ENCODE results near the gene SLC46A3.
"Not testable (repeated sequence)": the region's sequence is repeated elsewhere in the genome, so short reads cannot be mapped to it uniquely, and the experiment has no call there.

SLC46A3 gene

GRCh38 chr13:28735481-28736029, 16.8 kb upstream of the SLC46A3 start:
- DNase-seq (ENCODE audit: insufficient read length, low spot score): no peak
- no peak for FAIRE-seq

- DNase-seq (ENCODE audit: insufficient read length, low spot score) (no peak), FAIRE-seq (no peak)
Measured at GRCh38 chr13:28734906-28735305, 16.1 kb upstream of the SLC46A3 start.

GRCh38 chr13:28730762-28731161, 12.0 kb upstream of the SLC46A3 start:
- FAIRE-seq: no peak

DNA sequence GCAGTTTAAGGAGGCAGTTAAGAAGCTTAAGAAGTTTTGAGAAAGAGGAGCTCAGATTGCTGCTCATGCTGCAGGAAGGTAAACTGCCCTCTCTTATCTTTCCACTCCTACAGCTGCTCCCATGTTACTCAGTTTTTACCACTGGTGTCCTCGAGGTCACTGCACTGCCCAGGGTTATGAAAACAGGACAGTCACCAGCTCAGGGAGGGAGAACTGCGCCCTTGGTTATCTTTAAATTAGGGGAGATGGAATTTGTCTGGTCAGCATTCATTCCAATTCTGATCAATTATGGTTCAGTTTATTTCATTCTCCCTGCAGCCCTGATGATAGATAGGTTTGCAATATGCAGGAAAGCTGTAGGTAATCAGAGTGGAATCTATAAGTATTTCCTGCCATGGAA, 10.8 kb upstream of the SLC46A3 start:
- FAIRE-seq (no peak), DNase-seq (ENCODE audit: insufficient read length, low spot score) (no peak)

More at GRCh38 chr13:28730762-28731161, 12.0 kb upstream of the SLC46A3 start:
- no peak for DNase-seq (ENCODE audit: insufficient read length, low spot score)

DNA sequence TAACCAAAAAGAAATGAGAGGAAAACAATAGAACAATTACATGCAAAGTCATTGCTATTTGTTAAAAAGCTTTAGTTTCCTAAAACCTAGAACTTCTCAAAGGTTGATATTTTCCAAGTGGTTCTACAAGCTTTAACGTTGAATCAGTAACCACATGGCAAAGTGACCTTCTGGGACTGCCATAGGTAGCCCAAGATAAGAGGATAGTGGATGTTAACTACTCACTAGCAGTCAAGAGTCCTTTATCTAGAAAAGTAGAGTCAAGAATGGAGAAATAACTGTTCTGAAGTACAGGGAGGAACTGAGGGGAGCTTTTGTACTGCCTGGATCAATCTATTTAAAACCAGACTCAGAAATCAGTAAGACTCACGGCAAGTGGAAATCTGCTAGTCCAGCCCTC, 9.9 kb upstream of the SLC46A3 start:
- no peak for FAIRE-seq
- no peak for DNase-seq (ENCODE audit: insufficient read length, low spot score)

DNA sequence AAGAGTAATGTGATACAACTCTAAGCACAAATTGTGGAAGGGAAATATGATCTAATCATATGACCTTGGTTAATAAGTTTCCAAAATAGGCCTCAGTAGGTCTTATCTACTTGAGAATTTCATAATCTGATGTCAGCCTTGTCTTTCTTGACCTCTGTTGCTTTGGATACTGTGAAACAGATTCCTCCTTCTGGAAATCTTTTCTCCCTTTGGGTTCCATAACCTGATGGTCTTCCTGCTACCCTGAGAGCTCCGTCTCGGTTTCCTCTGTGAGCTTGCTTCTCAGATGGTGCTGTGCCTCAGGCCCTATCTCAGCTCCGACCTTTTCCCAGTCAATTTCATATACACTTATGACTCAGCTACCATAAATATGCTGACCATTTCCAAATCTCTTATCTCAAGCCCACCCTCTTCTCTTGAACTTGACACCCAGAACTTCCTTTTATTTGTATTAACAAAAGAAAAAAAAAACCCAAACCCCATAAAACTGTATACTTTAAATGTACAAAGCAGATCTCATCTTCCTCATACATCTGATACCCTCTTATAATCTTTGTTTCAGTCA, 6.4 kb upstream of the SLC46A3 start:
- no peak for DNase-seq (ENCODE audit: insufficient read length, low spot score)
- no peak for FAIRE-seq

GRCh38 chr13:28723806-28724205, 5.0 kb upstream of the SLC46A3 start:
- DNase-seq (ENCODE audit: insufficient read length, low spot score) (no peak), FAIRE-seq (no peak)

DNA sequence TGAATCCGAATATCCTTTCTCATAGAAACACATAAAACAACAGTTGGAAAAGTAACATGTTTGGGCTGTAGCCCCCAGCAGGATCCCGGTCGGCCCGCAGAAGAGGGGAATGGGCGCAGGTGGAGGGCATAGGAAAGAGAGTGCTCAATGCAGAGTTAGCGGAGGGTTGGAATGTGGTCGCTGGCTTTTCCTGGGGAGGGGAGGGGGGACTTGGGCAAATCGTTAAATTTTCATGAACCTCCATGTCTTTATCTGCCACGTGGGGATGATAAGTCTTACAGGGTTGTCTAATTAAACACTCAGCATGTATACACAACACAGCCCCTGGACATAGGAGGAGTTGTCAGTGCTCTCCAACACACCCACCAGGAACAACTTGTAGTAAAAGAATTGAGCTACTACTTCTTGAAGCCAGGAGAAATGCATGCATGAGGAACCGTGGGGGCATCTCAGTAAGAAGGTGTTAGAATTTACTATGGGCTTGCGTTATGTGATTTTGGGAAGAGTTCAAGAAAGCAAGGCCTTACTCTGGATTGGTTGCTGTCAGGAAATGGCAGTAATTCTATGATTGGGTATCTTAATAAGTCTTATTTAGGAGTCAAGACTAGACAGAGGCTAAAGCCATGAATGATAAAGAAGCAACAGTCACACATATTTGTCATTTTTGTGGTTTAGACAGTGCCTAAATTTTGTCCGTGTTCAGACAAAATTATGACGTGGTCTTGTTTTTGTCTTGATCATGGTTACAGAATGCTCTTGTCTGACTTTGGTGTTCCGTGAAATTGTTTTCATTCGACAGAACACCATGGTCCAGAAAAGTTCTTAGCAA, 671 bp upstream of the SLC46A3 start:
- DNase-seq (ENCODE audit: insufficient read length, low spot score) (no peak), FAIRE-seq (no peak)

GRCh38 chr13:28718196-28718542, 601 bp downstream of the SLC46A3 start:
- FAIRE-seq (no peak), DNase-seq (ENCODE audit: insufficient read length, low spot score) (no peak)

GRCh38 chr13:28717170-28717569, 1.6 kb downstream of the SLC46A3 start:
- no peak for DNase-seq (ENCODE audit: insufficient read length, low spot score)
- FAIRE-seq: no peak

- FAIRE-seq (no peak), DNase-seq (ENCODE audit: insufficient read length, low spot score) (no peak)
Measured at GRCh38 chr13:28716511-28716910, 2.3 kb downstream of the SLC46A3 start.

DNA sequence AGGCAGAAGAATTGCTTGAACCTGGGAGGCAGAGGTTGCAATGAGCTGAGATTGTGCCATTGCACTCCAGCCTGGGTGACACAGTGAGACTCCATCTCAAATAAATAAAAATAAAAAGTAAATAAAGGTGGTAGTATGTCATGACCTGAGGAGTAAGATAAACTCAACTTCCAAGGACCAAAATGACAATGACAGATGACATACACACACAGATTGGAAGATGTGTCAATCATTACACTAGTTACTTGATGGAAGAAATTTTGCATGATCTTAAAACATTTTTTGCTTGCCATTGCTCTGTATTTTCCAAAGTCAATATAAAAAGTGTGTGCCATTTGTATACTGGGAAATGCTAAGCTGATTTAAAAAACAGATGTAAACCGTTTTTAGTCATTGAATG, 4.1 kb downstream of the SLC46A3 start:
- no peak for FAIRE-seq

DNA sequence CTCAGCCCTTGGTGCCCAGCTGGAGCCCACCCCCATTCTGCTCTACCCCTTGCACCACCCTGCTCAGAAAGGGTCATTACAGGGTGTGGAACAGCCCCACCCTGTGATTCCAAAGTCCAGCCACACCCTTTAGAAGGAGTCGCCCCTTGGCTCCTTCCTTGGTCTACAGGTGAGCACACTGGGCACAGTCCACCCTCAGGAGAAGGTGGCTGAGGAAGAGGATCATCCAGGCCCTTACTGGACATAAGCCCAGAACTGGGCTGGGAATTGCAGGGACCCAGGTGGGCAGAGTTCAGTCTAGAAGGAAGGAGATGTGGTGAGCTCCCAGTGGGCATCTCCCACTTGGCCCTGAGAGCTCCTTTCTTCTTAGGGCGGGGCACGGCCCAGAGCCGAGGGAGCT, 8.6 kb downstream of the SLC46A3 start:
- DNase-seq (ENCODE audit: insufficient read length, low spot score) (no peak), FAIRE-seq (no peak)

More for the DNA sequence above, 4.1 kb downstream of the SLC46A3 start:
- no peak for DNase-seq (ENCODE audit: insufficient read length, low spot score)

- DNase-seq (ENCODE audit: insufficient read length, low spot score): no peak
- no peak for FAIRE-seq
Measured at GRCh38 chr13:28707629-28708427, 10.9 kb downstream of the SLC46A3 start.

DNA sequence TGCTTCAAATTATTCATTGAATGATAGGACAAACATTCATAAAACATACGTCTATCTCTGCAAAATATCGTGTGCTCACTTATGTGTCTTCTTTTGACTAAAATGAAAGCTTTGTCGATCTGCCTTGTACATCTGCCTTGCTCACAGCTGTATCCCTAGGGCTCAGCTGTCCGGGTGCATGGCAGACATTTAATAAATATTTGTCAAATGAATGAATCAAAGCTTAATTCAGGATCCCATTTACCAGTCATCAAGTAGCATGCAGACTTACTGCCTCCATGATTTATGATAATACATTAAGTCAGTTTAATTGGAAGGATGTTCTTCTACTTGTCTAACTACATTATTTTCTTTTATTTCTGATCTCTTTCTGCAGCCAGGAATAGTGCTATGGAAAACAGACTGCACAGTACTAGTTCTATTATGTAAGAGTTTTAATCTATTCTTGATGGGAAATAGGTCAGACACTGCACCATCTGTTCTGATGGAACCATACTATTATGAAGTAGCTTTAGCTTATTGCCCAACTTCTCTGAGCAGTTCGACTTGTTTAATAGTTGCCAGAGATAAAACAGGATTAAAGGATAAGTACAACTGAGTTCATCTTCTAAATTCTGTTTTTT, 13.2 kb downstream of the SLC46A3 start:
- no peak for FAIRE-seq

DNA sequence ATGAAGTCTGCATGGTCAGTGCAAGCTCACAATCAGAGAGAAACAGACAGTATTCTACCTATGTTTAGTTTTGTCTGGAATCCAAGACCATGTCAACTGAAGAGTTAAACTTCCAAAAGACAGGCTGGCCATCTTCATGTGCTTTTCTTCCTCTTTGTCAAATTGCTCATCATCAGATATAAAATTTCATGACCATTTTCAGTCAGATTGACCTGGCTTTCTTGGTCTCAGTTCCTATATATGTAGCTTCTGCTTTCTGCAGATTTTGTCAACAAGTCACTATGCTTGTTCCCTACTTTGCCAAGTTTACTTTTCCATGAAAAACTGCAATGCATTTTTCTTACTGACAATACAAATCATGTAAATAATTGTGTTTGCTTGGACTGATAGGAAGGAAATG, 13.9 kb downstream of the SLC46A3 start:
- FAIRE-seq: no peak
- no peak for DNase-seq (ENCODE audit: insufficient read length, low spot score)

More for the DNA sequence above, 13.2 kb downstream of the SLC46A3 start:
- DNase-seq (ENCODE audit: insufficient read length, low spot score): no peak

- DNase-seq (ENCODE audit: insufficient read length, low spot score) (no peak), FAIRE-seq (no peak)
Measured at GRCh38 chr13:28704282-28704681, 14.5 kb downstream of the SLC46A3 start.

GRCh38 chr13:28699246-28699645, 19.5 kb downstream of the SLC46A3 start:
- no peak for DNase-seq (ENCODE audit: insufficient read length, low spot score)
- no peak for FAIRE-seq

DNA sequence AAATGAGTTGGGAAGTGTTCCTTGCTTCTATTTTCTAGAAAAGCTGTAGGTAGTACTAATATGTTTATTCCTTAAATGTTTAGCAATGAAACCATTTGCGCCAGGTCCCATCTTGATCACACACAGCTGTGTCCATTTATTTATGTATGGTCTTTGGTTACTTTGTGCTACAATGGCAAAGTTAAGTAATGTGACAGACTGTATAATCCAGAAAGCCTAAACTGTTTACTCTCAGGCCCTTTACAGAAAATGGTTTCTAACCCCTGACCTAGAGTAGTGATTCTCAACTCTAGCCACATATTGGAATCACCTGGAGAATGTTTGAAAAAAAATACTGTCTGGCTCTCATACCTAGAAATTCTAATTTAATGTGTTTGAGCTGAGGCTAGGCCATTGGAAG, 21.3 kb downstream of the SLC46A3 start:
- no peak for FAIRE-seq
- no peak for DNase-seq (ENCODE audit: insufficient read length, low spot score)

GRCh38 chr13:28693605-28694491, 24.9 kb downstream of the SLC46A3 start:
- DNase-seq (ENCODE audit: insufficient read length, low spot score); FAIRE-seq: not testable (repeated sequence)
